Adrenal gland (tissue), 12 donors: ENCODE data around the gene BCL2L1. TPM values are rescaled to one million over a fixed set of nuclear protein-coding genes. Genes with fewer than 3 reads are reported as not detected.

ENCODE experiments used
- DNase-seq, 7 donors: peaks; one replicate each; pipeline ENCODE4 v3.0.0-alpha.2; 2019 to 2020
- H3K27ac ChIP-seq, 5 donors: fragments of 200-600 bp; sonication (generic) in 4 of 5; 1 replicate in 3 of 5; 2 replicates in 2 of 5; pipeline versions ENCODE4 v1.5.1 to v1.8.0; 2016 to 2020; ENCODE audit warnings: mild to moderate bottlenecking in 1 of 5
- H3K27me3 ChIP-seq: fragments of 200-600 bp; 2 replicates; pipeline ENCODE4 v1.8.0; 2021
- H3K36me3 ChIP-seq, 2 donors: fragments of 200-600 bp; replicated peaks in 1 of 2; 1 replicate in 1 of 2; 2 replicates in 1 of 2; pipeline versions ENCODE4 v1.5.1 to v1.8.0; 2018 to 2022
- H3K4me1 ChIP-seq, 2 donors: fragments of 200-600 bp; replicated peaks in 1 of 2; 1 replicate in 1 of 2; 2 replicates in 1 of 2; pipeline versions ENCODE4 v1.5.1 to v1.8.0; 2018 to 2021
- H3K4me3 ChIP-seq, 4 donors: fragments of 200-600 bp; sonication (generic) in 3 of 4; one replicate each; pipeline ENCODE4 v1.5.1; 2016 to 2018
- H3K9me3 ChIP-seq, 3 donors: fragments of 200-600 bp; sonication (generic) in 1 of 3; replicated peaks in 1 of 3; 1 replicate in 2 of 3; 2 replicates in 1 of 3; pipeline versions ENCODE4 v1.5.1 to v1.8.0; 2016 to 2021
- POLR2A ChIP-seq, 2 donors: fragments of 450-650 bp; IDR thresholded peaks; one replicate each; pipeline ENCODE4 v1.6.1; 2017; ENCODE audit warnings: antibody characterized with exemption in 2 of 2, mild to moderate bottlenecking in 2 of 2, moderate library complexity in 1 of 2
- WGBS, 4 donors: extraction: QIAGEN DNeasy Blood & Tissue Kit in 2 of 4; methylation state at CpG; one replicate each; pipeline versions ENCODE4 v1.1.5 to v1.1.7; 2013 to 2017; 5-methylcytosine and 5-hydroxymethylcytosine counted together
- intact Hi-C, 2 donors: fragments of 100-400 bp; cut with DNase I; formaldehyde crosslinking; loops; one replicate each; pipeline versions ENCODE4 v1.14.1 to v1.15.0; 2022 to 2023
- polyA plus RNA-seq, 3 donors: library from polyadenylated mRNA; stranded (reverse); fragments of 200-250 nt in 2 of 3; fragments of 350-450 nt in 1 of 3; fragmentation: Illumina TruSeq in 1 of 3; extraction: RNeasy Lipid Tissue Mini Kit (QIAGEN cat#74804) in 1 of 3; gene quantifications; one replicate each; pipeline ENCODE4 v1.2.3, GENCODE V29; 2013 to 2014
- total RNA-seq, 9 donors: library from RNA; depleted of rRNA in 4 of 9; stranded (reverse); fragments of >200 nt in 4 of 9; fragments of 120-200 nt in 1 of 9; fragmentation: NEBNext Ultra II Directional in 1 of 9; extraction: Animal tissue kit (Norgen Biotek cat#: 25700) in 1 of 9; gene quantifications; one replicate each; pipeline versions ENCODE4 v1.1.0 to v1.2.4, GENCODE V29; 2013 to 2023
- TF ChIP-seq, protein P1 (sequence below), 6 experiments: fragments of 450-650 bp in 4 of 6; fragments of 200-600 bp in 2 of 6; sonication (generic) in 1 of 6; IDR thresholded peaks; 1 replicate in 5 of 6; 2 replicates in 1 of 6; pipeline versions ENCODE4 v1.5.1 to v1.8.0; 2016 to 2021; ENCODE audit warnings: antibody characterized with exemption in 6 of 6, mild to moderate bottlenecking in 2 of 6, moderate library complexity in 1 of 6
- donor health status: healthy with polysubstance abuse.
- donor health status: Bipolar disorder and iron deficiency.
- donor health status: DM: yes; HTN: yes; CAD: no.
- donor health status: DM: no; HTN: no; CAD: no.
- donor health status: DM: no; HTN: no; CAD: no.
- donor health status: DM: yes; HTN: yes; CAD: no.

The BCL2L1 gene
- total and polyA plus RNA-seq, 12 donors, result 40.2 to 143 (median 64.4) TPM

DNA sequence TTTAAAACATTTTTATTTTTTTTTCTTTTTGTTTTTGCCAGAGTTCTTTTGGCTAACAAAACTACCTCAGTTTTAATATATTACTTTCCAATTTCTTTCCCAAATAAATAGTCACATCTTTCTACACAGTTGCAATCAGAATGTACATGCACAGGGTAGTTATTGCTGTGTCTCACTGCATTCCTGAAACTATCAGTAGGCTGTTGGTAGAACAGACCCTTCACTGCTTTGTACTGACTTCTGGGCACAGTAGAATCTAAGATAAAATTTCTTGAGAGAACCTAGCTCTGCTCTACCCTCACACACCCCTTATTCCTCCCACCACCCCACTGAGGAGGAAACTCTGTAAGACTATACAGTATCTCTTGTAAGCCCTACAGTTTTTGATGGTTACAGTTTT is 36.3 kb upstream of the BCL2L1 start:
- Histone ChIP-seq H3K36me3 (no peaks in the 10 kb centered on the region), H3K27ac (no peak overlapping the region), H3K4me3 (no peak overlapping the region), H3K9me3 (no peaks in the 10 kb centered on the region), H3K27me3 (no peaks in the 10 kb centered on the region), H3K4me1 (no peaks in the 10 kb centered on the region)
- intact Hi-C loops, result no loop called here
- TF ChIP-seq, protein P1, sequence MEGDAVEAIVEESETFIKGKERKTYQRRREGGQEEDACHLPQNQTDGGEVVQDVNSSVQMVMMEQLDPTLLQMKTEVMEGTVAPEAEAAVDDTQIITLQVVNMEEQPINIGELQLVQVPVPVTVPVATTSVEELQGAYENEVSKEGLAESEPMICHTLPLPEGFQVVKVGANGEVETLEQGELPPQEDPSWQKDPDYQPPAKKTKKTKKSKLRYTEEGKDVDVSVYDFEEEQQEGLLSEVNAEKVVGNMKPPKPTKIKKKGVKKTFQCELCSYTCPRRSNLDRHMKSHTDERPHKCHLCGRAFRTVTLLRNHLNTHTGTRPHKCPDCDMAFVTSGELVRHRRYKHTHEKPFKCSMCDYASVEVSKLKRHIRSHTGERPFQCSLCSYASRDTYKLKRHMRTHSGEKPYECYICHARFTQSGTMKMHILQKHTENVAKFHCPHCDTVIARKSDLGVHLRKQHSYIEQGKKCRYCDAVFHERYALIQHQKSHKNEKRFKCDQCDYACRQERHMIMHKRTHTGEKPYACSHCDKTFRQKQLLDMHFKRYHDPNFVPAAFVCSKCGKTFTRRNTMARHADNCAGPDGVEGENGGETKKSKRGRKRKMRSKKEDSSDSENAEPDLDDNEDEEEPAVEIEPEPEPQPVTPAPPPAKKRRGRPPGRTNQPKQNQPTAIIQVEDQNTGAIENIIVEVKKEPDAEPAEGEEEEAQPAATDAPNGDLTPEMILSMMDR (IDR thresholded peaks at IDR 0.05), result no peak
- no peak for DNase-seq

DNA sequence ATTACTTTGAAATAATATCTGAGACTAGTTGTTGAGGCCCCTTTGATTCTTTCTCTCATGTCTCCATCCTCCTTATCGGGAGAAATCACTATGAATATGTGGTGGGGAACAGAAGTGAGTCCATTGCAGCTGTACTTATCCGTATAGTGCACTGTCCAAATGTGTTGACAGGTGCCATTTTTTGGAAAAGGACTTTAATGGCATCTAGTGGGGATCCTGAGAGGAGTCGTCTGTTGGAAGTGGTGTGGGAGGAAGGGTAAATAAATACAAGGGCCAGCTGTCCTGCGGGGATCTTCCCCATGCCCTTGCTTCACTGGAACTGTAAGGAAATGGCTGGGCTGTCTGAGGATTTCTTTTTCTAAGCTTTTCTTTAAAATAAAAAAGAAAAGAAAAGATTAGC is 35.9 kb upstream of the BCL2L1 start:
- Histone ChIP-seq H3K4me1 (no peaks in the 10 kb centered on the region), H3K27ac (no peak overlapping the region), H3K4me3 (no peak overlapping the region), H3K9me3 (no peaks in the 10 kb centered on the region), H3K36me3 (no peaks in the 10 kb centered on the region), H3K27me3 (no peaks in the 10 kb centered on the region)
- intact Hi-C loops, result no loop called here
- WGBS, 4 donors, result 82 to 93% (median 86%) methylated on average over 4 of the region's 4 CpGs
- no peak for DNase-seq
- no peak for TF ChIP-seq POLR2A (IDR thresholded peaks at IDR 0.05)
- TF ChIP-seq, protein P1 (IDR thresholded peaks at IDR 0.05), result no peak

DNA sequence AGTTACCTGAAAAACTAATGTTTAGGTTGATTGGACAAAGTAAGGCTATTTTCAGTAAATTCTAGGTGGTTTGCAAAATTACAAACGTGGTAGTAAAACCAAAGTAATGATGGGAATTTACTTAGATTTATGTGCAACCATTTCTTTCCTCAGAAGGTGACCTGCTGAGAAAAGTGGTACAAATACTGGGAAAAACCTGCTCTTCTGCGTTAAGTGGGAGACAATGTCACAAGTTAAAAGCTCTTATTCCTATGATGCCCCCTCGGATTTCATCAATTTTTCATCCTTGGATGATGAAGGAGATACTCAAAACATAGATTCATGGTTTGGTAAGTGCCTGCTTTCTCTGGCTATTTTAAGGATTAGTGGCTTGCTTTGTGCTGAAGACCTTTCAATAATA is 34.6 kb upstream of the BCL2L1 start:
- intact Hi-C loops, result no loop called here
- Histone ChIP-seq H3K27ac (no peak overlapping the region), H3K9me3 (no peaks in the 10 kb centered on the region), H3K36me3 (no peaks in the 10 kb centered on the region), H3K4me1 (no peaks in the 10 kb centered on the region), H3K4me3 (no peak overlapping the region), H3K27me3 (no peaks in the 10 kb centered on the region)
- no peak for TF ChIP-seq POLR2A (IDR thresholded peaks at IDR 0.05)
- TF ChIP-seq, protein P1 (IDR thresholded peaks at IDR 0.05), result no peak
- no peak for DNase-seq
- WGBS, 4 donors, result 85 to 97% (median 94%) methylated on average over 3 of the region's 3 CpGs

DNA sequence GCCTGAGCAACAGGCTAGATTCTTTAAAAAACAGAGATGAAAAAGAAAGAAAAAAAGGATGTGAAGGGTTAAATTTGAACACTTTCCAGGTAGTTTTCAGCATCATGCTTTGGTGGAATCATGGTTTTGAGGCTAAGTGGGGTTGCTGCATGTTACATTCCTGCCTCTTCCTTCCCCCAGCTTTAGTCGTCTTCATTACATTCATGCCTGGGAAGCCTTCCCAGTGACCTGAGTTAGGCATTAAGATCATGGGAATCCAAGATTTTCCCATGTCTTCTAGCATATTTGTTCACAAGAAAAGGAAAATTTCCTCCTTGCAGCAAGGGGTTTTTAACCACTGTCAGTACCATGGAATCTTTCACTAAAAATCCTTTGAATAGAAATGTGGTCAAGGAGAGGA is 28.5 kb upstream of the BCL2L1 start:
- Histone ChIP-seq H3K27me3 (no peaks in the 10 kb centered on the region), H3K4me3 (no peak overlapping the region), H3K4me1 (no peaks in the 10 kb centered on the region), H3K27ac (no peak overlapping the region), H3K36me3 (no peaks in the 10 kb centered on the region), H3K9me3 (no peaks in the 10 kb centered on the region)
- intact Hi-C loops, result no loop called here
- WGBS, 4 donors, result 56 to 81% (median 73%) methylated on average over 1 of the region's 1 CpG
- TF ChIP-seq POLR2A (IDR thresholded peaks at IDR 0.05), result no peak
- TF ChIP-seq, protein P1 (IDR thresholded peaks at IDR 0.05), result no peak
- DNase-seq, result no peak
